HepG2 (cell line): ENCODE data around the gene PATL2. TPM values are rescaled to one million over a fixed set of nuclear protein-coding genes. Genes with fewer than 3 reads are reported as not detected.

Source experiments
- ARID2 ChIP-seq: sonication (generic); formaldehyde crosslinking; IDR thresholded peaks from 2 replicates; pipeline ENCODE4 v1.8.1; 2022; ENCODE audit warnings: mild to moderate bottlenecking, missing genetic modification reagents, borderline replicate concordance
- ATM ChIP-seq: fragments of 450-650 bp; IDR thresholded peaks from 2 replicates; pipeline ENCODE4 v1.7.1; 2017; ENCODE audit warnings: mild to moderate bottlenecking, borderline replicate concordance
- FOXO1 ChIP-seq: sonication (generic); formaldehyde crosslinking; IDR thresholded peaks from 2 replicates; pipeline ENCODE4 v1.4.0; 2020; ENCODE audit warnings: missing genetic modification reagents
- GATA4 ChIP-seq: sonication (generic); IDR thresholded peaks from 2 replicates; pipeline ENCODE4 v1.6.1; 2016; ENCODE audit warnings: antibody characterized with exemption, low read depth, borderline replicate concordance
- MEIS2 ChIP-seq: sonication (generic); formaldehyde crosslinking; IDR thresholded peaks from 2 replicates; pipeline ENCODE4 v1.9.0; 2021; ENCODE audit warnings: mild to moderate bottlenecking, missing genetic modification reagents
- MXD4 ChIP-seq: IDR thresholded peaks from 2 replicates; pipeline ENCODE4 v1.6.1; 2016; ENCODE audit warnings: mild to moderate bottlenecking, missing biosample characterization, missing genetic modification reagents
- PRDM4 ChIP-seq: sonication (generic); formaldehyde crosslinking; IDR thresholded peaks from 2 replicates; pipeline ENCODE4 v1.9.0; 2021; ENCODE audit warnings: missing genetic modification reagents, borderline replicate concordance
- RFX3 ChIP-seq: IDR thresholded peaks from 2 replicates; pipeline ENCODE4 v1.6.1; 2016; ENCODE audit warnings: missing biosample characterization, missing genetic modification reagents
- SATB2 ChIP-seq: sonication (generic); formaldehyde crosslinking; IDR thresholded peaks from 2 replicates; pipeline ENCODE4 v1.5.0; 2020; ENCODE audit warnings: missing genetic modification reagents
- SMAD1 ChIP-seq: sonication (generic); formaldehyde crosslinking; IDR thresholded peaks from 2 replicates; pipeline ENCODE4 v1.4.0; 2020; ENCODE audit warnings: missing genetic modification reagents, low read depth, mild to moderate bottlenecking, borderline replicate concordance
- TFDP1 ChIP-seq: IDR thresholded peaks from 2 replicates; pipeline ENCODE4 v1.6.1; 2016; ENCODE audit warnings: missing compliant biosample characterization, missing genetic modification reagents, borderline replicate concordance
- TGIF2 ChIP-seq: IDR thresholded peaks from 2 replicates; pipeline ENCODE4 v1.6.1; 2016; ENCODE audit warnings: control low read depth, missing compliant biosample characterization
- THAP7 ChIP-seq: sonication (generic); formaldehyde crosslinking; IDR thresholded peaks from 2 replicates; pipeline ENCODE4 v1.8.1; 2023; ENCODE audit warnings: mild to moderate bottlenecking, missing genetic modification reagents
- ZFP62 ChIP-seq: sonication (generic); formaldehyde crosslinking; IDR thresholded peaks from 2 replicates; pipeline ENCODE4 v1.4.0; 2020; ENCODE audit warnings: missing genetic modification reagents
- ZFX ChIP-seq: sonication (generic); formaldehyde crosslinking; IDR thresholded peaks from 2 replicates; pipeline ENCODE4 v1.4.0; 2020; ENCODE audit warnings: mild to moderate bottlenecking, low read depth, missing genetic modification reagents, moderate library complexity
- ZNF205 ChIP-seq: IDR thresholded peaks from 2 replicates; pipeline ENCODE4 v1.6.1; 2018; ENCODE audit warnings: missing biosample characterization, missing genetic modification reagents
- ZNF260 ChIP-seq: sonication (generic); formaldehyde crosslinking; IDR thresholded peaks from 2 replicates; pipeline ENCODE4 v1.4.0; 2020; ENCODE audit warnings: missing genetic modification reagents, low read depth, mild to moderate bottlenecking, borderline replicate concordance
- ZNF292 ChIP-seq: sonication (generic); formaldehyde crosslinking; IDR thresholded peaks from 2 replicates; pipeline ENCODE4 v1.8.1; 2022; ENCODE audit warnings: mild to moderate bottlenecking, low read depth, missing genetic modification reagents, borderline replicate concordance
- ZNF446 ChIP-seq: sonication (generic); formaldehyde crosslinking; IDR thresholded peaks from 2 replicates; pipeline ENCODE4 v1.5.0; 2020; ENCODE audit warnings: mild to moderate bottlenecking, missing genetic modification reagents
- ZNF484 ChIP-seq: sonication (generic); formaldehyde crosslinking; IDR thresholded peaks from 2 replicates; pipeline ENCODE4 v1.5.1; 2020; ENCODE audit warnings: mild to moderate bottlenecking, low read depth, missing genetic modification reagents, borderline replicate concordance
- ZNF563 ChIP-seq: sonication (generic); formaldehyde crosslinking; IDR thresholded peaks from 2 replicates; pipeline ENCODE4 v1.8.0; 2022; ENCODE audit warnings: mild to moderate bottlenecking, moderate library complexity, missing genetic modification reagents
- ZNF678 ChIP-seq: sonication (generic); formaldehyde crosslinking; IDR thresholded peaks from 2 replicates; pipeline ENCODE4 v1.4.0; 2020; ENCODE audit warnings: mild to moderate bottlenecking, missing genetic modification reagents
- ZSCAN9 ChIP-seq: IDR thresholded peaks from 2 replicates; pipeline ENCODE4 v1.6.1; 2016; ENCODE audit warnings: borderline replicate concordance
- ZXDC ChIP-seq: sonication (generic); formaldehyde crosslinking; IDR thresholded peaks from 2 replicates; pipeline ENCODE4 v1.5.0; 2020; ENCODE audit warnings: mild to moderate bottlenecking, missing genetic modification reagents
- polyA plus RNA-seq, 8 experiments: library from polyadenylated mRNA; depleted of rRNA in 3 of 8; stranded (reverse) in 7 of 8; unstranded in 1 of 8; fragments of >200 nt; fragmentation: Illumina TruSeq in 4 of 8; extraction: Trizol in 4 of 8; gene quantifications; 2 replicates each; pipeline versions ENCODE4 v1.2.1 to v1.2.3, GENCODE V29; 2011 to 2016; ENCODE audit warnings: low read depth in 4 of 8, missing spikeins in 1 of 8, mixed read lengths in 1 of 8; ENCODE audit not compliant: insufficient read depth in 1 of 8
- total RNA-seq, 5 experiments: library from RNA; depleted of rRNA; stranded (reverse); fragments of >200 nt; fragmentation: Illumina TruSeq; extraction: Trizol; gene quantifications; 2 replicates each; pipeline ENCODE4 v1.2.3, GENCODE V29; 2016; ENCODE audit warnings: low read depth in 1 of 5

The PATL2 gene
- total and polyA plus RNA-seq, 2 of the 13 experiments (the other 11 are each of a cell fraction or from before 2014, with no cell fraction given) = 0.15 to 0.53 TPM

DNA sequence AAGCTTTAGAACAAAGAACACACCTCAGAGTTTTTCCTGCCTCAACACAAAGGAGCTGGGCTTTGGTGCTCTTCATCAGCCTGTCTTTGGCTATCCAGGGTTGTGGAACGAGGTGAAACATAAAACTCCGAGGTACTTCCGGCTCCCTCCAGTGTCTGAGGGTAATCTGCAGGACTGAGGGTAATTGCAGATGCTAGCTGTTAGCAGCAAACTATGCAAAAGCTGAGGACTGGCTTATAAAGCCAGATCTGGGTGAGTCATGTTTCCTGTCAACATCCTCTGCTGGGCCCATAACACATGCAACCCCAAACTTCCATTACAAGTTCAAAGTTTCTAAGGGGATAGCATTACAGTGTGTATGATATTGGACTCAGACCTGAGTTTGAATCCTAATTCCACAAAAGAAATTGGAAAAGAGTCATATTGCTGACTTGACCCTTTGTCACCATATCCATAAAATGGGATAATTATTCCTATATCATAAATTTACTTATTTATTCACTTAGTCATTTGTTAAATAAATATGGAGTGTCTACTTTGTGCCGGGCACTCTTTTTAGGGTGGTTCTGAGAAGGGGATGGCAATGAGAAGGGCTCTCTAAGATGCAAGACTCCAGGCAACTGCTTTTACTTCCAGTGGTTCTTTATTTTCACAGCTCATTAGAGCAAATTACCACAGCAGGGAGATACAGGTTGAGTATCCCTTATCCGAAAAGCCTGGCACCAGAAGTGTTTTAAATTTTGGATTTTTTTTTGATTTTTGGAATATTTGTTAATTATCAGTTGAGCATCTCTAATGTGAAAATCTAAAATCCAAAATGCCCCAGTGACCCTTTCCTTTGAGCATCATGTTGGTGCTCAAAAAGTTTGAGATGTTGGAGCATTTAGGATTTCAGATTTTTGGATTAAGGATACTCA, 15.7 kb upstream of the PATL2 start (continued):
- TF ChIP-seq FOXO1 (peak; percentile 68; the same call in 1 of the 2 replicates), ZFX (CRISPR knock-in tag) (0 out of 2 replicates have a peak, but pooled peaks have one; percentile 34), RFX3 (CRISPR knock-in tag) (no peak), SATB2 (no peak), ZXDC (no peak), MXD4 (CRISPR knock-in tag) (no peak), MEIS2 (CRISPR knock-in tag) (no peak), ZNF446 (CRISPR knock-in tag) (no peak), ZFP62 (CRISPR knock-in tag) (no peak), ZNF260 (CRISPR knock-in tag) (no peak), TFDP1 (no peak), ZNF484 (CRISPR knock-in tag) (no peak), GATA4 (no peak), ARID2 (no peak), PRDM4 (no peak), SMAD1 (CRISPR knock-in tag) (no peak), THAP7 (CRISPR knock-in tag) (no peak), ZSCAN9 (no peak; the same call in 1 of the 2 replicates), ZNF563 (no peak), ATM (no peak), ZNF678 (CRISPR knock-in tag) (no peak), ZNF205 (CRISPR knock-in tag) (no peak), ZNF292 (CRISPR knock-in tag) (no peak; the same call in 1 of the 2 replicates), TGIF2 (CRISPR knock-in tag) (no peak)
